Progenitor cell of endocrine pancreas (in vitro differentiated cells): Measurements from ENCODE around the gene MAN2A2. TPM values are rescaled to one million over a fixed set of nuclear protein-coding genes. Genes with fewer than 3 reads are reported as not detected.

ENCODE experiments used
- DNase-seq: peaks from one replicate; pipeline ENCODE4 v3.0.0; 2021; ENCODE audit warnings: low spot score; ENCODE audit not compliant: unreplicated experiment
- H3K27ac Mint-ChIP-seq: 2 replicates; pipeline ENCODE4 v1.8.0; 2021; ENCODE audit warnings: mild to moderate bottlenecking, moderate library complexity, mixed read lengths
- H3K27me3 Mint-ChIP-seq: 2 replicates; pipeline ENCODE4 v1.8.0; 2021; ENCODE audit warnings: mixed read lengths
- H3K36me3 Mint-ChIP-seq: 2 replicates; pipeline ENCODE4 v1.8.0; 2022; ENCODE audit warnings: mixed read lengths; ENCODE audit not compliant: insufficient read depth
- H3K4me1 Mint-ChIP-seq: 2 replicates; pipeline ENCODE4 v1.8.0; 2021; ENCODE audit warnings: low read depth, mixed read lengths
- H3K4me3 Mint-ChIP-seq: 2 replicates; pipeline ENCODE4 v1.8.0; 2021; ENCODE audit warnings: low read depth, mild to moderate bottlenecking, moderate library complexity, mixed read lengths
- H3K9me3 Mint-ChIP-seq: 2 replicates; pipeline ENCODE4 v1.8.0; 2021; ENCODE audit warnings: low read depth, mixed read lengths
- CTCF ChIP-seq: fragments of 200-600 bp; sonication (generic); IDR thresholded peaks from one replicate; pipeline ENCODE4 v1.5.0; 2021; ENCODE audit warnings: antibody characterized with exemption, mild to moderate bottlenecking; ENCODE audit not compliant: unreplicated experiment
- total RNA-seq: library from RNA; stranded (reverse); gene quantifications from 2 replicates; pipeline ENCODE4 v1.2.1, GENCODE V29; 2021

The MAN2A2 gene
- total RNA-seq, 1 donor from 2014 or later, result 117 TPM

- no peaks in the 10 kb centered on the region for H3K27me3 Mint-ChIP-seq
- no peak for TF ChIP-seq CTCF
- H3K4me1 Mint-ChIP-seq, result peaks cover 9% of the 10 kb centered on the region
- peak overlapping the region; percentile 95 for H3K4me3 Mint-ChIP-seq
- no peaks in the 10 kb centered on the region for H3K9me3 Mint-ChIP-seq
- no peak for DNase-seq
- no peaks in the 10 kb centered on the region for H3K36me3 Mint-ChIP-seq
- H3K27ac Mint-ChIP-seq, result no peak overlapping the region
These were observed 27.9 kb downstream of the MAN2A2 start for GRCh38 chr15:90930861-90931574.

DNA sequence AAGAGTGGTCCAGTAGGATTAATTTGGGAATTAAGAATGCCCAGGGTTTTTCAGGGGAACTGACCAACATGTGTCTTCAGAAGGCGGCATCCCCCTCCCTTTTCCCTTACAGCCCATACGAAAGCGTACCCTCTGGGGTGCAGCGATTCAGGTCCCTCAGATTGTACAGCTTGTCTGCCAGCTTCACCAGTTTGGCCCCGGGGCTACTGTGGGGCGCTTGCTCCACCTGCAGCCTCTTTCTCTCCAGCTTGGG, 28.4 kb downstream of the MAN2A2 start:
- no peak for DNase-seq
- Mint-ChIP-seq H3K4me1 (peaks cover 14% of the 10 kb centered on the region), H3K9me3 (no peaks in the 10 kb centered on the region), H3K36me3 (peaks cover 4% of the 10 kb centered on the region), H3K27ac (peak overlapping the region; percentile 61), H3K27me3 (no peaks in the 10 kb centered on the region), H3K4me3 (peak overlapping the region; percentile 95)
- no peak for TF ChIP-seq CTCF

GRCh38 chr15:90931828-90932659, 28.9 kb downstream of the MAN2A2 start, which contains the start of gene HDDC3:
Gene HDDC3, minus strand, starts transcription at chr15:90932549. Its CDS starts 9 bp downstream, at chr15:90932540.
- peak; percentile 92 for DNase-seq
- H3K4me1 Mint-ChIP-seq, result peaks cover 14% of the 10 kb centered on the region
- peak; percentile 95 for TF ChIP-seq CTCF
- peak within 1 kb of the TSS; percentile 95 for H3K4me3 Mint-ChIP-seq
- peak within 1 kb of the TSS; percentile 61 for H3K27ac Mint-ChIP-seq
- H3K27me3 Mint-ChIP-seq, result no peaks in the 10 kb centered on the region
- peaks cover 4% of the 10 kb centered on the region for H3K36me3 Mint-ChIP-seq
- no peaks in the 10 kb centered on the region for H3K9me3 Mint-ChIP-seq

DNA sequence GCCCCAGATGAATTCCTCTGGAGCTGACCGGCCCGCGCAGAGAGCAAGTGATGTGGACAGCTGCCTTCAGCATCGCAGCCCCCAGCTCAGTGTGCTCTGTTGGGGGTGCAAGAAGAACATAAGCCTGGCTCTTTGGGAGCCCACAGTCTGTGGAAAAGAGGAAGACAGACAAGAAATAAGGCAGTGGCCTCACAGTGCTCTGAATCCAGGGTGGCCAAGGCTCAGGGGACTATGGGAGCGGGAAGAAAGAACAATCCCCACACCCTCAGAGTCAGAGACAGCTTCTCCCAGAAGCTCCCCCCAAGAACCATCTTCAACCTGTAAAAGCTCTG, 29.5 kb downstream of the MAN2A2 start:
- H3K4me3 Mint-ChIP-seq, result peak overlapping the region; percentile 95
- H3K4me1 Mint-ChIP-seq, result peaks cover 14% of the 10 kb centered on the region
- H3K27me3 Mint-ChIP-seq, result no peaks in the 10 kb centered on the region
- peaks cover 4% of the 10 kb centered on the region for H3K36me3 Mint-ChIP-seq
- H3K27ac Mint-ChIP-seq, result no peak overlapping the region
- TF ChIP-seq CTCF, result no peak
- no peaks in the 10 kb centered on the region for H3K9me3 Mint-ChIP-seq
- no peak for DNase-seq

DNA sequence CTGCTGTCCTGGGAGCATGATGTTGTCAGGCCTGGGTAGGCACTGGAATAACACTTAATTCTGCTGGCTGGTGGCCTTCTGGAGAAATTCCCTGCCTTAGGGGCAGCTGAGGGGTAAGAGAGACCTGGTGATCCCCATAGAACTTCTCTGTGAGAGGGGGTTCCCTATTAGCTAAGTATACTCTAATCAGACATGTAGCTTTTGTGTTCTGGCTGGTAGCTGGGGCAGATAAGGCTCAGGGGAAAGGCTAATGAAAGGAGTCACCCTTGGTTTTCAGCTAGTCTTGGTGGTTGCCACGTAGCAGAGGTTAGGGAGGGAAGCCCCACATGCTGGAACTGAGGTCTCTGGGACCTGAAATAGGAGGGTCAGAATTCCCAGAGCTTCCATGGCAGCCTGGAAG, 30.2 kb downstream of the MAN2A2 start:
- no peaks in the 10 kb centered on the region for H3K27me3 Mint-ChIP-seq
- no peak overlapping the region for H3K27ac Mint-ChIP-seq
- peak overlapping the region; percentile 38 for H3K4me3 Mint-ChIP-seq
- peaks cover 4% of the 10 kb centered on the region for H3K36me3 Mint-ChIP-seq
- no peak for TF ChIP-seq CTCF
- no peak for DNase-seq
- H3K9me3 Mint-ChIP-seq, result no peaks in the 10 kb centered on the region
- peaks cover 14% of the 10 kb centered on the region for H3K4me1 Mint-ChIP-seq
